Measurements from ENCODE around the gene RFX2.

- TF ChIP-seq CTCF (IDR thresholded peaks at IDR 0.05; ENCODE audit: insufficient read depth, low read length) (no peak), GABPA (IDR thresholded peaks at IDR 0.05; ENCODE audit: low read depth) (no peak), POLR2AphosphoS5 (IDR thresholded peaks at IDR 0.05; ENCODE audit: low read depth) (no peak), REST (IDR thresholded peaks at IDR 0.05; ENCODE audit: insufficient replicate concordance, low read depth) (no peak), SPI1 (IDR thresholded peaks at IDR 0.05; ENCODE audit: borderline replicate concordance, low read depth) (no peak)
These were observed 42.3 kb downstream of the RFX2 start for GRCh38 chr19:6067975-6068374.
